GM12875 (cell line): ENCODE measurements around the gene RASAL2.

Source experiments
- H3K4me3 ChIP-seq: one replicate; pipeline ENCODE4 v1.5.1; 2011; ENCODE audit warnings: low read depth, low read length, control low read depth
- TF ChIP-seq, protein P1 (sequence below): IDR thresholded peaks from 2 replicates; pipeline ENCODE4 v1.5.1; 2011; ENCODE audit warnings: low read depth, mild to moderate bottlenecking, control low read depth, inconsistent platforms, low read length, moderate library complexity, borderline replicate concordance; ENCODE audit not compliant: insufficient read depth

The RASAL2 gene

DNA sequence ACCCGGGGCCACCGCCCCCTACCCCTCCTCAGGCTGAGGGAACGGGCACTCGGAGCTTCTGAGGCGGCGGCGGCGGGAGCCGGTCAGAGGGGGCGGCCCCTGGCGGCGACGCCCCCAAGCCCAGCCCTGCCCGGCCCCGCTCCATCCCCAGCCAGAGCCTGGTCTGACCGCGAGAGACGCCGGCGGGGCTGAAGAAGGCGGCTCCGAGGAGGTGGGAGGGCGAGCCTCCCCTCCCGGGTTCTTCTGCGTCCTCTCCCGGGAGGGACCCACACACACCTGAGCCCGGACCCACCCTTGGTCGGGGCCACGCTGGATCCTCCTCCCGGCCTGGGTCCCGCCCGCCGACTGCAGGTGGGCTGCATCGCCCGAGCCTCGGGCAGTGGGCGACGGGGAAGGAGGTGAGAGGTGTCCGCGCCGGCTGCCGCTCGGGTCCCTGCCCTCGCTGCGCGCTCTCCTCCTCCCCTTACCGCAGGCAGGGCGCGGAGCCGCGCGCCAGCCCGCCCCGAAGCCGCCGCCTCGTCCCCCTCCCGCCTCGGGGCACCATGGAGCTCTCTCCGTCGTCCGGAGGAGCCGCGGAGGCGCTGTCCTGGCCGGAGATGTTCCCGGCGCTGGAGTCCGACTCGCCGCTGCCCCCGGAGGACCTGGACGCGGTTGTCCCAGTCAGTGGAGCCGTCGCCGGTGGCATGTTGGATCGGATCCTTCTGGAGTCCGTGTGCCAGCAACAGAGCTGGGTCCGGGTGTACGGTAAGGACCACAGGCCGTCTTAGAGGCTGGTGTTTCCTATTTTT lies at the start of gene RASAL2:
RASAL2 (plus strand) TSS at position 154 of the 788 bp plus-strand sequence; CDS start at position 543, 389 bp downstream.
- H3K4me3 ChIP-seq: peak within 1 kb of the TSS; percentile 44
- TF ChIP-seq, protein P1, sequence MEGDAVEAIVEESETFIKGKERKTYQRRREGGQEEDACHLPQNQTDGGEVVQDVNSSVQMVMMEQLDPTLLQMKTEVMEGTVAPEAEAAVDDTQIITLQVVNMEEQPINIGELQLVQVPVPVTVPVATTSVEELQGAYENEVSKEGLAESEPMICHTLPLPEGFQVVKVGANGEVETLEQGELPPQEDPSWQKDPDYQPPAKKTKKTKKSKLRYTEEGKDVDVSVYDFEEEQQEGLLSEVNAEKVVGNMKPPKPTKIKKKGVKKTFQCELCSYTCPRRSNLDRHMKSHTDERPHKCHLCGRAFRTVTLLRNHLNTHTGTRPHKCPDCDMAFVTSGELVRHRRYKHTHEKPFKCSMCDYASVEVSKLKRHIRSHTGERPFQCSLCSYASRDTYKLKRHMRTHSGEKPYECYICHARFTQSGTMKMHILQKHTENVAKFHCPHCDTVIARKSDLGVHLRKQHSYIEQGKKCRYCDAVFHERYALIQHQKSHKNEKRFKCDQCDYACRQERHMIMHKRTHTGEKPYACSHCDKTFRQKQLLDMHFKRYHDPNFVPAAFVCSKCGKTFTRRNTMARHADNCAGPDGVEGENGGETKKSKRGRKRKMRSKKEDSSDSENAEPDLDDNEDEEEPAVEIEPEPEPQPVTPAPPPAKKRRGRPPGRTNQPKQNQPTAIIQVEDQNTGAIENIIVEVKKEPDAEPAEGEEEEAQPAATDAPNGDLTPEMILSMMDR: no peak

DNA sequence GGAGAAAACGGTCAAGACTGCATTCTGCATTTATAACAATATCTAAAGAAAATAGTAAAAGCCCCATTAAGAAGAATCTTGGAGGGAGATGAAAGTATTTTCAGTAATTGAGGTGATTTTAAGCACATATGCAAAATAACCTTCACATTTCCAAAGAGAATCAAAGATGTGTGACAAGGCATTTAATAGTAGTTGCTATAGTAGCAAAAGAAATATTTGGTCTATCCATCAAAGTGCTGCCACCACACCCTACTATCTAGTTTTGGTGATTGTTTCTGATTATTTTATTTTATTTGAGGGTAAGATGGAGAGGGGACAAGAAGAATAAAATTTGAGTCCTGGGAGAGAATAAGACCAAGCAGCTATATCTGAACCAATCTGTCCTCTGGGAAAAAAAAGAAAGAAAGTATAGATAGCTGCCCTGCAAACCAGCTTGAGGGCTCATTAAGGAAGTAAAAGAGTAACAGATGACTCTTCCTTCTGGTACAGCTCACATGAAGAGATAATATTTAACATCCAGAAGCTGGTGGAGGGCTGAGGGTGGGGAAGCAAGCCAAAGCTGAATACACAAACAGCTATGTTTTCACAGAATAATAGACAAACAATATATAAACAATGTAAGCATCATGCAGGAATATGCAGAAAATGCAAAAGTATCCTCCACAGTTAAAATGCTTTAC lies 47.2 kb upstream of the RASAL2 start:
- no peak overlapping the region for H3K4me3 ChIP-seq
- TF ChIP-seq, protein P1: no peak

DNA sequence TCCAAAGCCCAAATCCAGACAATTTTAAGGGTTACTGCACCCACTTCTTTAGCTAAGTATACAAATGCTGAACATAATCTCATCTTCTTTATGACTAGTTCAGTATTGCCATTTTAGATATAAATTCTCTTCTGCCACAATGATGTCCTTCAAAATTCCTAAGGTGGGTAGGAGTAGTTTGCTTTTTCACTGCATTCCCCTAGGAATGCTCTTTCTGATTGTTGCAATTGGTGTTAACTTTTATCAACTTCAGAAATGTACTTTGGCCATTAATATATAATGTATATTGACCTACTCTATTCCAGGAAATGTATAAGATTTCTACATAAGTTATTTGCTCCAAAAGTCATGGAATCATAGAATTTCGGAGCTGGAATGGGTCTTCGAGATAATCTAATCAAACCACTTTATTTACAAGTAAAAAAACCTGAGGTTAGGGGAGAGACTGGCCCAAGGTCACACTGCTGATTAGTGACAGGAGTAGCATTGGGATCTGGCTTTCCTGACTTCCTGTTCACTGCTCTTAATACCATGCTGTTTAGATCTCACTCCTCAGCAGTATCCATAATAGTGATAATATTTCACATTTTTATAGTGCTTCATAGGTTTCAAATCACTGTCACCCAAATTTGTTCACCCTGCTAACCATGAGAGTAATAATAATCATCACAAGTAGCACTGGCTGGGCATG lies 46.4 kb upstream of the RASAL2 start:
- no peak overlapping the region for H3K4me3 ChIP-seq
- TF ChIP-seq, protein P1: no peak

DNA sequence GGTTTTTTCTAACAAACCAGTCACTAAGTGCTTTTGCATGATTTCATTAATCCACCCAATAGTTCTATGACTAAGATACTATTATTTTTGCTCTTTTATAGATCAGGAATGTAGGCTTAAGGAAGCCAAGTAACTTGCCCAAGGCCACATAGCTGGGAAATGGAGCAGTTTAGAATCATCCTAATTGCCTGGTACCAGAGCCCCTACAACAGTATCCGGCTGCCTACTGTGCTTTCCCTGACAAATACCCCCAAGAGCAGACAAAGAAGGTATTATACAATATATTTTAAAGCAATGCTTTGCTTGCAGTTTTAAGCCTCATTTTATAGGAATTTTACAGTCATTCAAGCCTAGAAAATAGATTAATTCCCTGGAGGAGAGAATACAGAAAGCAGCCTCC lies 45.5 kb upstream of the RASAL2 start:
- H3K4me3 ChIP-seq: no peak overlapping the region

DNA sequence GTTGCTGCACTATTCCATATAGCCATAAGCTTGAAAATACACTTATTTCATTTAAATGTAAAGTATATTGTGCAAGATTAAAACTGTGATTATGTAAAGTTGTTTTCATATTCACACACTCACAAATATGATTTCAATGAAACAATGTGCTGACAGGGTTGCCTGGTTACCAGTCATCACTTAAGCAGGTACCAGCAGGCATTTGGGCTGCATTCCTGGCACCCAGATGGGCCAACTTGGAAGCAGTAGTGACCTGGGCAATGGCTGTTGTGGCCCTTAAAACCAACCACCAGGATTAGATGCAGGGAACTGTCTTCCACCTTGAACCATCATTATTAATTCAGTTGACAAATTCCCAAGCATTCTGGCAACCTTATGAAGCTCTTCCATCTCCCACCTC lies 45.0 kb upstream of the RASAL2 start:
- TF ChIP-seq, protein P1: no peak
- H3K4me3 ChIP-seq: no peak overlapping the region

More for the DNA sequence above, 45.5 kb upstream of the RASAL2 start:
- TF ChIP-seq, protein P1: no peak

DNA sequence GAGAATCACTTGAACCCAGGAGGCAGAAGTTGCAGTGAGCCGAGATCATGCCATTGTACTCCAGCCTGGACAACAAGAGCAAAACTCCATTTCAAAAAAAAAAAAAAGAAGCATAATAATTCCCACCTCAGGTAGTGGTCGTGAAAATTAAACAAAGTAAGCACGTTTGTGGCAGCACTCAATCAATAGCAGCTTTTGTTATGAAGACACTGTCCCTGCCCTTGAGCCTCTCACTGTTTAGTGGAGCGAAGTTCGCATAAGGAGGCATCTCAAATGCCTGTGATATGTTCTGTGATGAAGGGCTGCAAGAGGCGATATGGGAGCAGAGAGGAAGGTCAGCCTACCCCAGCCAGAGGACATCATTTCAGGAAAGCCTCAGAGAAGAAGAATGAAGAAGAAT lies 43.8 kb upstream of the RASAL2 start:
- TF ChIP-seq, protein P1: no peak

DNA sequence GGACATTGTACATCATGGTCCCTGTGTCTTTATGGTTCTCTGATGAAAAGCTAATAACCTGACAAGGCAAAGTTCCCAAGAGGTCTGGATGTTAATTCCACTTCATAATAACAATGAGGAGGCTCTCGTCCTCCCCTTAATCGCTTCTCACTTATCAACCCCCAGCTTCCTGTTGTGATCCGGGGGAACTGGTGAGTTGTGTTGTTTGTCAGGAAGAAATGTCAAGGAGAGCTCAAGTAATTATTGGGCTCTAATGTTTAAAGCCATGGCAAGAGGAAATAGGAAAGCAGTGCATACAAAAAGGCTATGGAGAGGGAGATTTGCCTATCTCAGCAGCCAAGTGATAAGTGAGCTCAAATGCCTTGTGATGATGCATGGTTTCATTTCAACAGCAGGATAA lies 42.8 kb upstream of the RASAL2 start:
- TF ChIP-seq, protein P1: no peak
- H3K4me3 ChIP-seq: no peak overlapping the region

More for the DNA sequence above, 43.8 kb upstream of the RASAL2 start:
- no peak overlapping the region for H3K4me3 ChIP-seq
